Neural cell (in vitro differentiated cells): ENCODE data around the gene TRIAP1. TPM values are rescaled to one million over a fixed set of nuclear protein-coding genes. Genes with fewer than 3 reads are reported as not detected.
"Not testable (repeated sequence)": the region's sequence is repeated elsewhere in the genome, so short reads cannot be mapped to it uniquely, and the experiment has no call there.

Source experiments
- H2AFZ ChIP-seq: fragments of 200-600, 300-800 bp; sonication (generic), shearing (Covaris generic); 2 replicates; pipeline ENCODE4 v1.6.0; 2014; ENCODE audit warnings: low read depth, mild to moderate bottlenecking, antibody characterized with exemption, low read length, moderate library complexity
- H3F3A ChIP-seq: fragments of 200-600 bp; shearing (Covaris generic); 2 replicates; pipeline ENCODE4 v1.6.1; 2016; ENCODE audit warnings: mild to moderate bottlenecking, moderate library complexity, mixed read lengths, antibody characterized with exemption, low read length; ENCODE audit not compliant: insufficient read depth, poor library complexity, severe bottlenecking
- H3K27ac ChIP-seq: fragments of 200-600, 300-800 bp; sonication (generic), shearing (Covaris generic); 2 replicates; pipeline ENCODE4 v1.5.1; 2014; ENCODE audit warnings: mild to moderate bottlenecking, low read length, moderate library complexity
- H3K27me3 ChIP-seq: fragments of 300-800, 200-600 bp; sonication (generic), shearing (Covaris generic); 2 replicates; pipeline ENCODE4 v1.6.0; 2014; ENCODE audit warnings: mild to moderate bottlenecking, low read depth, low read length, moderate library complexity; ENCODE audit not compliant: insufficient read depth
- H3K36me3 ChIP-seq: fragments of 300-800, 200-600 bp; sonication (generic), shearing (Covaris generic); 2 replicates; pipeline ENCODE4 v1.5.1; 2014; ENCODE audit warnings: mild to moderate bottlenecking, antibody characterized with exemption, low read length, moderate library complexity; ENCODE audit not compliant: insufficient read depth
- H3K4me2 ChIP-seq: fragments of 300-800, 200-600 bp; sonication (generic), shearing (Covaris generic); 2 replicates; pipeline ENCODE4 v1.6.0; 2014; ENCODE audit warnings: mild to moderate bottlenecking, low read length
- H3K4me3 ChIP-seq: fragments of 300-800, 200-600 bp; sonication (generic), shearing (Covaris generic); 2 replicates; pipeline ENCODE4 v1.5.1; 2014; ENCODE audit warnings: mild to moderate bottlenecking, low read length, moderate library complexity
- H3K79me2 ChIP-seq: fragments of 200-600 bp; shearing (Covaris generic); replicated peaks from 2 replicates; pipeline ENCODE4 v1.6.0; 2014; ENCODE audit warnings: mild to moderate bottlenecking, low read length, moderate library complexity; ENCODE audit not compliant: insufficient read depth
- H3K9ac ChIP-seq: fragments of 300-800, 200-600 bp; sonication (generic), shearing (Covaris generic); 2 replicates; pipeline ENCODE4 v1.6.1; 2016; ENCODE audit warnings: mild to moderate bottlenecking, low read length, mixed read lengths
- H3K9me2 ChIP-seq: fragments of 200-600 bp; shearing (Covaris generic); 2 replicates; pipeline ENCODE4 v1.6.1; 2016; ENCODE audit warnings: mild to moderate bottlenecking, low read length, mixed read lengths; ENCODE audit not compliant: insufficient read depth
- H3K9me3 ChIP-seq: fragments of 200-600, 300-800 bp; sonication (generic), shearing (Covaris generic); 2 replicates; pipeline ENCODE4 v1.6.1; 2016; ENCODE audit warnings: mild to moderate bottlenecking, mixed run types, low read length, moderate library complexity, mixed read lengths
- H4K20me1 ChIP-seq: fragments of 200-600 bp; shearing (Covaris generic); 2 replicates; pipeline ENCODE4 v1.6.1; 2016; ENCODE audit warnings: mild to moderate bottlenecking, mixed run types; ENCODE audit not compliant: insufficient read depth
- EZH2 ChIP-seq: fragments of 200-600, 300-800 bp; shearing (Covaris generic), sonication (generic); IDR thresholded peaks from 2 replicates; pipeline ENCODE4 v1.6.1; 2014; ENCODE audit warnings: antibody characterized with exemption, low read length, borderline replicate concordance, mild to moderate bottlenecking; ENCODE audit not compliant: insufficient read depth, poor library complexity, severe bottlenecking
- MXI1 ChIP-seq: fragments of 450-650 bp; conservative IDR thresholded peaks from 2 replicates; pipeline ENCODE4 v1.6.1; 2014; ENCODE audit warnings: antibody characterized with exemption, mild to moderate bottlenecking; ENCODE audit not compliant: poor library complexity, severe bottlenecking
- POLR2AphosphoS5 ChIP-seq: IDR thresholded peaks from 2 replicates; pipeline ENCODE4 v1.6.1; 2012
- SMC3 ChIP-seq: fragments of 450-650 bp; conservative IDR thresholded peaks from 2 replicates; pipeline ENCODE4 v1.6.1; 2014; ENCODE audit warnings: antibody characterized with exemption, mild to moderate bottlenecking, moderate library complexity; ENCODE audit not compliant: poor library complexity
- TAF1 ChIP-seq: IDR thresholded peaks from 2 replicates; pipeline ENCODE4 v1.6.1; 2012; ENCODE audit warnings: low read depth
- polyA plus RNA-seq: library from polyadenylated mRNA; depleted of rRNA; stranded (reverse); fragments of >200 nt; gene quantifications from 2 replicates; pipeline ENCODE4 v1.2.3, GENCODE V29; 2014
- TF ChIP-seq, protein P1 (sequence below): fragments of 450-650 bp; IDR thresholded peaks from 2 replicates; pipeline ENCODE4 v1.5.1; 2014; ENCODE audit warnings: antibody characterized with exemption, mild to moderate bottlenecking, moderate library complexity; ENCODE audit not compliant: poor library complexity, severe bottlenecking

TRIAP1 gene
- polyA plus RNA-seq, 1 donor from 2014 or later = 40.7 TPM

GRCh38 chr12:120447992-120448391 lies 1.8 kb upstream of the TRIAP1 start:
- H3K36me3 ChIP-seq = no peaks in the 10 kb centered on the region
- H3F3A ChIP-seq = no peaks in the 10 kb centered on the region
- no peak overlapping the region for H2AFZ ChIP-seq
- H3K9me3 ChIP-seq = no peaks in the 10 kb centered on the region
- H3K27ac ChIP-seq = no peak overlapping the region
- H3K79me2 ChIP-seq = peaks cover 45% of the 10 kb centered on the region
- peak overlapping the region; percentile 100 for H3K4me3 ChIP-seq
- H3K9ac ChIP-seq = no peak overlapping the region
- no peaks in the 10 kb centered on the region for H3K27me3 ChIP-seq
- TF ChIP-seq EZH2 (no peak), POLR2AphosphoS5 (no peak), TAF1 (no peak), MXI1 (no peak), SMC3 (no peak)
- TF ChIP-seq, protein P1, sequence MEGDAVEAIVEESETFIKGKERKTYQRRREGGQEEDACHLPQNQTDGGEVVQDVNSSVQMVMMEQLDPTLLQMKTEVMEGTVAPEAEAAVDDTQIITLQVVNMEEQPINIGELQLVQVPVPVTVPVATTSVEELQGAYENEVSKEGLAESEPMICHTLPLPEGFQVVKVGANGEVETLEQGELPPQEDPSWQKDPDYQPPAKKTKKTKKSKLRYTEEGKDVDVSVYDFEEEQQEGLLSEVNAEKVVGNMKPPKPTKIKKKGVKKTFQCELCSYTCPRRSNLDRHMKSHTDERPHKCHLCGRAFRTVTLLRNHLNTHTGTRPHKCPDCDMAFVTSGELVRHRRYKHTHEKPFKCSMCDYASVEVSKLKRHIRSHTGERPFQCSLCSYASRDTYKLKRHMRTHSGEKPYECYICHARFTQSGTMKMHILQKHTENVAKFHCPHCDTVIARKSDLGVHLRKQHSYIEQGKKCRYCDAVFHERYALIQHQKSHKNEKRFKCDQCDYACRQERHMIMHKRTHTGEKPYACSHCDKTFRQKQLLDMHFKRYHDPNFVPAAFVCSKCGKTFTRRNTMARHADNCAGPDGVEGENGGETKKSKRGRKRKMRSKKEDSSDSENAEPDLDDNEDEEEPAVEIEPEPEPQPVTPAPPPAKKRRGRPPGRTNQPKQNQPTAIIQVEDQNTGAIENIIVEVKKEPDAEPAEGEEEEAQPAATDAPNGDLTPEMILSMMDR = no peak
- no peak overlapping the region for H3K4me2 ChIP-seq
- H3K9me2 ChIP-seq = no peaks in the 10 kb centered on the region
- H4K20me1 ChIP-seq = no peaks in the 10 kb centered on the region

GRCh38 chr12:120446844-120447178 lies 627 bp upstream of the TRIAP1 start:
- H3K27ac ChIP-seq = peak overlapping the region; percentile 76
- H3K27me3 ChIP-seq, H3K9me3 ChIP-seq, H3F3A ChIP-seq, H3K36me3 ChIP-seq, H4K20me1 ChIP-seq, H3K9me2 ChIP-seq: not testable (repeated sequence)
- H3K9ac ChIP-seq = peak overlapping the region; percentile 93
- peak overlapping the region; percentile 58 for H3K4me2 ChIP-seq
- H3K79me2 ChIP-seq = peaks cover 45% of the 10 kb centered on the region
- H3K4me3 ChIP-seq = peak overlapping the region; percentile 100
- H2AFZ ChIP-seq = peak overlapping the region; percentile 95

GRCh38 chr12:120444676-120445075 lies 1.5 kb downstream of the TRIAP1 start:
- Histone ChIP-seq H3K4me3 (peak overlapping the region; percentile 100), H3K4me2 (no peak overlapping the region), H3K79me2 (peaks cover 44% of the 10 kb centered on the region), H3K27me3 (no peaks in the 10 kb centered on the region), H3K9ac (peak overlapping the region; percentile 93), H3F3A (no peaks in the 10 kb centered on the region), H3K36me3 (no peaks in the 10 kb centered on the region), H3K9me3 (no peaks in the 10 kb centered on the region), H2AFZ (no peak overlapping the region), H3K9me2 (no peaks in the 10 kb centered on the region), H3K27ac (no peak overlapping the region), H4K20me1 (no peaks in the 10 kb centered on the region)
- TF ChIP-seq, protein P1 = no peak
